ENCODE measurements around the gene TNNT1.

The TNNT1 gene

GRCh38 chr19:55147545-55148251, 1.3 kb downstream of the TNNT1 start:
- ATAC-seq = no peak
- no peak for TF ChIP-seq ARNTL (CRISPR knock-in tag; IDR thresholded peaks at IDR 0.05; ENCODE audit: borderline replicate concordance, low read depth)
- no peak for TF ChIP-seq CREB5 (CRISPR knock-in tag; IDR thresholded peaks at IDR 0.05; ENCODE audit: low read depth)
- no peak for TF ChIP-seq ISL1 (CRISPR knock-in tag; IDR thresholded peaks at IDR 0.05)
- TF ChIP-seq RARB (CRISPR knock-in tag; IDR thresholded peaks at IDR 0.05) = no peak
- no peak for TF ChIP-seq TOX (CRISPR knock-in tag; IDR thresholded peaks at IDR 0.05; ENCODE audit: borderline replicate concordance)
- TF ChIP-seq CSRNP3 (CRISPR knock-in tag; IDR thresholded peaks at IDR 0.05) = no peak
- no peak for TF ChIP-seq ZC3H10 (CRISPR knock-in tag; IDR thresholded peaks at IDR 0.05)
- TF ChIP-seq OSR1 (CRISPR knock-in tag; IDR thresholded peaks at IDR 0.05) = no peak
- no peak for TF ChIP-seq ZNF565 (CRISPR knock-in tag; conservative IDR thresholded peaks at IDR 0.05; ENCODE audit: low read depth)
- no peak for TF ChIP-seq ZFP30 (CRISPR knock-in tag; IDR thresholded peaks at IDR 0.05)
- no peak for TF ChIP-seq CSDC2 (CRISPR knock-in tag; IDR thresholded peaks at IDR 0.05)
- no peak for TF ChIP-seq ZNF70 (CRISPR knock-in tag; IDR thresholded peaks at IDR 0.05)
- TF ChIP-seq PPARA (CRISPR knock-in tag; IDR thresholded peaks at IDR 0.05; ENCODE audit: borderline replicate concordance) = no peak
- TF ChIP-seq ESRRG (CRISPR knock-in tag; IDR thresholded peaks at IDR 0.05) = no peak
- TF ChIP-seq GLIS3 (CRISPR knock-in tag; IDR thresholded peaks at IDR 0.05) = no peak
- TF ChIP-seq POU6F1 (CRISPR knock-in tag; IDR thresholded peaks at IDR 0.05; ENCODE audit: borderline replicate concordance, low read depth) = no peak

- TF ChIP-seq POU6F1 (CRISPR knock-in tag; IDR thresholded peaks at IDR 0.05; ENCODE audit: borderline replicate concordance, low read depth) (no peak), ISL1 (CRISPR knock-in tag; IDR thresholded peaks at IDR 0.05) (no peak), CSDC2 (CRISPR knock-in tag; IDR thresholded peaks at IDR 0.05) (no peak), ZC3H10 (CRISPR knock-in tag; IDR thresholded peaks at IDR 0.05) (no peak), BACH2 (CRISPR knock-in tag; IDR thresholded peaks at IDR 0.05; ENCODE audit: borderline replicate concordance) (no peak), ESRRG (CRISPR knock-in tag; IDR thresholded peaks at IDR 0.05) (no peak), CSRNP3 (CRISPR knock-in tag; IDR thresholded peaks at IDR 0.05) (no peak), TOX (CRISPR knock-in tag; IDR thresholded peaks at IDR 0.05; ENCODE audit: borderline replicate concordance) (no peak)
- peak; percentile 51 for ATAC-seq
Observed at GRCh38 chr19:55146705-55147273, 2.2 kb downstream of the TNNT1 start.

DNA sequence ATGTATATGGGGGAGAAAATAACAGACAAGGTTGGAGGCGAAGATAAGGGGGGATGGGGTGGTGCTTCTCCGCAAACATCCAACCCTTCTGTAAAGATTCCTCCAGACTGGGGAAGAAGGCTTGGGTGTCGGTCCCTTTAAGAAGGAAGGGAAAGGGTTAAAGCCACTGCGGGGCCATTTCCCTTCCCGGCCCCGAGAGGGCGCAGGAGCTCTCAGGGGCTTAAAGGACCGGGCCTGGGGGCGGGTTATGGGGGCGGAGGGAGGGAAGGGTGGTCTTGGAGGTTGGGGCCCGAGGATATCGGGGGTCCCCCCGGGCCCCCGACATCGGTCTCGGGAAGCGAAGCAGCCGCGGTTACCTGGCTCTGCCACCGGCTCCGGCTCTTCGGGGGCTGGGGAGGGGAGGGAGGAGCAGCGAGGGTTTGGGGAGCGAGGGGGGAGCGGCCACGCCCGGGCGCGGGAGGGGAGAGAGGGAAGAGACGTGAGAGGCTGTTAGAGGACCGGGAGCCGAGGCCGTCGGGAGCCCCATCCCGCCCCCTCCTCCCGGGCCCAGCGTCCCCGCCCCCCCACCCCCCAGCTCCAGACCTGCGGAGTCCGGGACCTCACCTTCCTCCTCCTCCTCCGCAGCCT, 2.8 kb downstream of the TNNT1 start:
- peak; percentile 11; the same call in 2 of the 3 replicates for ATAC-seq
- TF ChIP-seq PPARA (CRISPR knock-in tag; IDR thresholded peaks at IDR 0.05; ENCODE audit: borderline replicate concordance) (no peak), OSR1 (CRISPR knock-in tag; IDR thresholded peaks at IDR 0.05) (no peak), TCF4 (CRISPR knock-in tag; IDR thresholded peaks at IDR 0.05; ENCODE audit: borderline replicate concordance) (no peak), CSRNP3 (CRISPR knock-in tag; IDR thresholded peaks at IDR 0.05) (no peak), ARNTL (CRISPR knock-in tag; IDR thresholded peaks at IDR 0.05; ENCODE audit: borderline replicate concordance, low read depth) (no peak), ZFP30 (CRISPR knock-in tag; IDR thresholded peaks at IDR 0.05) (no peak), TSHZ2 (CRISPR knock-in tag; IDR thresholded peaks at IDR 0.05) (no peak), GLIS3 (CRISPR knock-in tag; IDR thresholded peaks at IDR 0.05) (no peak), TOX (CRISPR knock-in tag; IDR thresholded peaks at IDR 0.05; ENCODE audit: borderline replicate concordance) (no peak), CSDC2 (CRISPR knock-in tag; IDR thresholded peaks at IDR 0.05) (no peak), CREB5 (CRISPR knock-in tag; IDR thresholded peaks at IDR 0.05; ENCODE audit: low read depth) (no peak), ZNF8 (CRISPR knock-in tag; IDR thresholded peaks at IDR 0.05) (no peak), SNAI2 (CRISPR knock-in tag; IDR thresholded peaks at IDR 0.05) (no peak)

All from SK-N-SH treated with all-trans-retinoic acid at 6 μM for 48 hours (cell line).